IPS DF 4.7 (cell line): Measurements from ENCODE around the gene OGFOD1.
"Not testable (repeated sequence)": the region's sequence is repeated elsewhere in the genome, so short reads cannot be mapped to it uniquely, and the experiment has no call there.

Experiments used
- DNase-seq: peaks from one replicate; pipeline ENCODE4 v3.0.0-alpha.2; 2013; ENCODE audit warnings: low spot score; ENCODE audit errors: extremely low read depth

The OGFOD1 gene

GRCh38 chr16:56479469-56479868, 28.1 kb downstream of the OGFOD1 start:
- no peak for DNase-seq

DNA sequence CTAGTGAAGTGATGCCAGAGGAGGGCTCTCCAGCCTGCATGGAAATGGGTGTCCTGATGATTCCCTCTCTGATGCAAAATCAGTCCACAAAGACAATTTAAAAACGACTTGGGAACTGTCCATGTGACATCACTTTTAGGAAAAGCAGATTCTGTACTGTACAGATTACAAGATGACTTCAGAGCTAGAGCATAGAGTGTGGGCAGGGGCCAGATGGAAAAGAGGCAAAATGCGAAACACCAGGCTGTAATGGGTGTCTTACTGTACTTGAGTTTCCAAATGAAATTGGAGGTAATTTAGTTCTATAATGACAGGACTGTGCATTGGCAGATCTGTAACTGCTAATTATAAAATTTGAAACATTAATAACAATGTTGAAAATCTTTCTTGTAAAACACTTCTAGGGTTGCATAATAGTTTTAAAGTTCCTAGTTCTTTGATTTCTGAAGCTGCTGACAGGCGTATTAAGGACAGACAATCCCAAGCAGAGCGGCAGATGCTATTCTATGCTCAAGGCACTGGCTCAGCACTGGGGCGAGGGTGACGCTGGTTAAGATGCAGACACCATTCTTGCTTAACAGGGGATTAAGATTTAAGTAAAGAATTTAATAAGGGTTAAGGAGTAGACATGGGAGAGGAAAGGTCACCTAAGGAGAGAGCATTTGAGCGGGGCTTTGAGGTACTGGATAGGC, 29.6 kb downstream of the OGFOD1 start:
- DNase-seq, result no peak

- DNase-seq, result no peak
These were observed 30.2 kb downstream of the OGFOD1 start for GRCh38 chr16:56481468-56482122.

GRCh38 chr16:56482683-56483236, 31.4 kb downstream of the OGFOD1 start:
- no peak for DNase-seq

DNA sequence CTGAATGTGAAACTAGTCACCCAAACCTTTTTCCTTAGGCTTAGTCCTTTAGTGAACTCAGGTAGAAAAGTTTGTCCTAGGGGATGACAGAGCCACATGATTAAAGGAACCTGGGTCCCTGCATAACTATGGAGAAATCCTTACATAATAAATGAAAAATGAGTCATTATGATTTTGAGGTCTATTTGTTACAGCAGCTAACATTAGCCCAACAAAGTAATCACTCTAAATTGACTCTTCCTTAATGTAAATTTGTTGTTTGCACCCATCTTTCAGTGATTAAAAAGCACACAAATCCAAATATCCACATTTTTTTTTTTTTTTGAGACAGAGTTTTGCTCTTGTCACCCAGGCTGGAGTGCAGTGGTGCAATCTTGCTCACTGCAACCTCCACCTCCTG, 32.0 kb downstream of the OGFOD1 start:
- no peak for DNase-seq

GRCh38 chr16:56488035-56488434, 36.7 kb downstream of the OGFOD1 start:
- DNase-seq, result no peak

DNA sequence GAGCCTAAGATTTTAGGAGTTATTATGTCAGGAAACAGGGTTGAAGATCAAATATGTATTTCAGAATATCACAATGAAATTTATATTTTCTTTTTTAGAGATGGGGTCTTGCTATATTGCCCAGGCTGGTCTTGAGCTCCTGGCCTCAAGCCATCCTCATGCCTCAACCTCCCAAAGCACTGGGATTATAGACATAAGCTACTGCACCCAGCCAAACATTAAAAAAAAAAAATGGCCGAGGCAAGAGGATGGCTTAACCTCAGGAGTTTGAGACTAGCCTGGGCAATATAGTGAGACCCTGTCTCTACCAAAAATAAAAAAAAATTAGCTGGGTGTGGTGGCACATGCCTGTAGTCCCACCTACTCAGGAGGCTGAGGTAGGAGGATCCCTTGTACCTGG, 37.5 kb downstream of the OGFOD1 start:
- not testable (repeated sequence) for DNase-seq

GRCh38 chr16:56491657-56492261, 40.4 kb downstream of the OGFOD1 start:
- DNase-seq, result no peak

DNA sequence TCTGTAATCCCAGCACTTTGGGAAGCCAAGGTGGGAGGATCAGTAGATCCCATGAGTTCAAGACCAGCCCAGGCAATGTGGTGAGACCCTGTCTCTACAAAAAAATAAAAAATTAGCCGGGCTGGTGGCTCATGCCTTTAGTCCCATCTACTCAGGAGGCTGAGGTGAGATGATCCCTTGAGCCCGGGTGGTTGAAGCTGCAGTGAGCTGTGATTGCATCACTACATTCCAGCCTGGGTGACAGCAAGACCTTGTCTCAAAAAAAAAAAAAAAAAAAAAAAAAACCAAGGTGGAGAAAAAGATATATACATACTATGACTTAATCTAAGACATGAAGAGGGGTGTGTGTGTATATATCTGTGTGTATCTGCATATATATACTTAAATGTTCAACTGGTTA, 41.8 kb downstream of the OGFOD1 start:
- no peak for DNase-seq

DNA sequence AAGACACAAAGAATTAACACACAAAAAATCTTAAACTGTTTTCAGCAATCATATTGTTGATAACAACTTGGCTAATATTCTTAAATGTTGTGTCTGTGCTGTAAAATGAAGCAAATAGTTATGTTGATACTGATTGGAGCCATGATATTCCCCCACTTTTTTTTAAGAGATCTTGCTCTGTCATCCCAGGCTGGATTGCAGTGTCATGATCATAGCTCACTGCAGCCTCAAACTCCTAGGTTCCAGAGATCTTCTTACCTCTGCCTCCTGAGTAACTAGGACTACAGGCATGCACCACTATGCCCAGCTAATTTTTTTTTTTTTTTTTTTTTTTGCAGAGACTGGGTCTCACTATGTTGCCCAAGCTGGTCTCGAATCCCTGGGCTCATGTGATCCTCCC, 42.5 kb downstream of the OGFOD1 start:
- DNase-seq, result no peak

DNA sequence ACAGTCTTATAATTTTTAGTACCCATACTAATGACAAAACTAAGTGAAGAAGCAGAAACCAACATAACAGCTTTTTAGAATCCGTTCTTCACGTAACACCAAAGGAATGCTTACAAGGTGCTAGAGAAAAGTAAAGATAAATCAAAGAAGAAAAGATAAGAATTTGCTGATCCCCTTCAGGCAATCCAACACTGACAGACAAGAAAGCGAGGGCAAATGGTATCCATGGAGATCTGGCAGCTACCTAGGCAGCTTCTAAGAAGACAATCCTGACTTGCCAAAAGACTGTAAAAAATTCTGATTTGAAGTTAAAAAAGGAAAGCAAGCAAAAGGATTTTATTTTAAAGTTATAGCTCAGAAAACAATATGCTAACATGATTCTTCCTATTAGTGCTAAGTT, 53.8 kb downstream of the OGFOD1 start:
- DNase-seq, result no peak

DNA sequence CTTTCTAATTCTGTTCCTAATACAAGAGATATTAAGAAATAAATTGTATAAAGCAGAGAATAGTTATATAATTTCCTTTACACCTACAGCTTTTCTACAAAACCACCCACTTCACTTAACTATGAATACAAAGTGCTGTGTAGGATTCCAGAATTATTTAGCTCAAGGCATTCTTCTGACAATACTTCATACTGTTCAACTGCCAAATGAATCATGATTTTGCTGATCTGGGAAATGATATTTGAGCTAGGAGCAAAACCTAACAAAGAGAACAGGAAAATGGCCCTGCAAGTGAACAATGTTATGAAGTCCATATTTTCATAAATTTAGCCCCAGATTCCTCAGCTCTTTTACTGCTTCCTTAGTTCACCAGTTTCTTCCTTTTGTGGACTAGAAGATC, 55.6 kb downstream of the OGFOD1 start:
- DNase-seq, result no peak

GRCh38 chr16:56510544-56510943, 59.2 kb downstream of the OGFOD1 start:
- no peak for DNase-seq

GRCh38 chr16:56512025-56512424, 60.7 kb downstream of the OGFOD1 start:
- DNase-seq, result no peak

DNA sequence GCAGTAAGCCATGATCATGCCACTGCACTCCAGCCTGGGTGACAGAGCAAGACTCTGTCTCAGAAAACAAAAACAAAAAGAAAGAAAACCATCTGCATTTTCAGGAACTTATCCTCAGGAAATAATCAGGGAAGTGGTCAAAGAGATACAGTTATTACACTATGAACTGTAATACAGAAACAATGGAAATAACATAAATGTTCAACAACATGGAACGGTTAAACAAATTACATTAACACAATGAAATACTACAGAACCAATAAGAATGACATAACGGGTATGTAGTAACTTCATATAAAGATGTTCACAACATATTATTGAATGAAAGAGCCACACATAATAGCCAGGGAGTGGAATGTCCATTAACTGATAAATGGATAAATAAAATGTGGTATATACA, 61.7 kb downstream of the OGFOD1 start:
- no peak for DNase-seq

DNA sequence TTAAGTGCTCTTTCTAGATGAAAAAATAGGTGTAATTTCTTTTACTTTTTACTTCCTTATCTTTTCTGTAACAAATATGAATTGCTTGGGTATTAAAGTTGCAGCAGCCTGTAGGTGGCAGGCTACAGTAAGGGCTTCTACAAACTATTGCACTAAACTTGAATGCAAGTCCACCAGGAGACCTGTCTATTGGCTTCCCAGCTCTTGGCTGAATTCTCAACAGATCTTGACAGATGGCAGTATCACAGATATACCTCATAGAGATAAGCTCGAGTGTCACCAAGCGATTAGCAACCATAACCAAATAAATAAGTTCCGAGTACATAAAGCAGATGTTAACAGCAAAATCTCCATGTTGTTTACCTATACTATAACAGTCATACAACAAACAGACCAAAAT, 62.6 kb downstream of the OGFOD1 start:
- DNase-seq, result no peak

DNA sequence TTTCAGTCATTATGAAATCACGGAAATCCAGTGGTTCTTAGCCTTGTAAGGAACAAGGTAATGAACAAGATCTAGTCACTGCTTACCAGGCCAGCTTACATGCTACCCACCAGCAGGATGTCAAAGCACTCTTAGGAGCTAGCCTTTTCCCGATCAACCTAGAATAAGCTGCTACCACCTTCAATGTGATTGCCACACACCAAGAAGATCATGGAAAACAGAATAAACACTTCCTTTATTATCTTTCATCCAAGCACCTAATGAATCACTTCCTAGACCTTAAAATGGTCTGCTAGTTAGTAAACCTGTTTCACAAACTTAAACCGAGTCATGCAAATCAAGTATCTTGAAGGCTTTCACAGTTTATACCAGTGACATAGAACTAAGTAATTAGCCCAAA, 63.5 kb downstream of the OGFOD1 start:
- DNase-seq, result no peak

- no peak for DNase-seq
These were observed 64.3 kb downstream of the OGFOD1 start for GRCh38 chr16:56515665-56516064.

DNA sequence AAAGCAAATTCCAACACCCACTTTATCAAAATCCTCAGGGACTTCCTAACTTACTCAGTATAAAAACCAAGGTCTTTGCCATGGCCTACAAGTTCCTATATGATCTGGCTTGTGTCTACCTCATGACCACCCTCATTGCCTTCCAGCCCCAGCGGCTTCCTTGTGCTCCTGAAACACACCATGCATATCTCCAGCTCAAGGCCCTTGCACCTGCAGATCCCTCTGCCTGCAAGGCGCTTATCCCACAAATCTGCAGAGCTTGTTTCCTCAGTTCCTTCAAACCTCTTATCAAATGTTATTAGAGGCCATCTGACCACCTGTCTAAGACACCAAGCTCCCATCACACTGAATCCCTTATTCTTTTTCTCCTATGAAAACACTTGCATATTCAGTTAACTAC, 65.9 kb downstream of the OGFOD1 start:
- DNase-seq, result no peak

DNA sequence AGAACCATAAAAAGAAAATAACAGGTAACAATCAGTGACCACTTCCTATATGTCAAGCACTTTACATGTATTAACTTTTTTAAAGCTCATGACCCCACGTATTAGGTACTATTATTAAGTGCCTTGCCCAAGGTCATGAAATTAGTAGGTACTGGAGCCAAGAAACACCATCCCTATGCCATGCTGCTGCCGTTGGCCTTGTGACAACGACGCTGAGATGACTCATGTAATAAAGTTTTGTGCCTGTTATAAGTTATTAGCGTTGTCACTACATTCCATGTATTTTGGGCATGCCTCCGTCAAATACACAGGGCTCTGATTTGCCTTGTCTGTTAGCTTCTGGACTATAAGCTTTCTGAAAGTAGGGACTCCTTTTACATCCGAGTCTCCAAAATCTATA, 67.1 kb downstream of the OGFOD1 start:
- no peak for DNase-seq

DNA sequence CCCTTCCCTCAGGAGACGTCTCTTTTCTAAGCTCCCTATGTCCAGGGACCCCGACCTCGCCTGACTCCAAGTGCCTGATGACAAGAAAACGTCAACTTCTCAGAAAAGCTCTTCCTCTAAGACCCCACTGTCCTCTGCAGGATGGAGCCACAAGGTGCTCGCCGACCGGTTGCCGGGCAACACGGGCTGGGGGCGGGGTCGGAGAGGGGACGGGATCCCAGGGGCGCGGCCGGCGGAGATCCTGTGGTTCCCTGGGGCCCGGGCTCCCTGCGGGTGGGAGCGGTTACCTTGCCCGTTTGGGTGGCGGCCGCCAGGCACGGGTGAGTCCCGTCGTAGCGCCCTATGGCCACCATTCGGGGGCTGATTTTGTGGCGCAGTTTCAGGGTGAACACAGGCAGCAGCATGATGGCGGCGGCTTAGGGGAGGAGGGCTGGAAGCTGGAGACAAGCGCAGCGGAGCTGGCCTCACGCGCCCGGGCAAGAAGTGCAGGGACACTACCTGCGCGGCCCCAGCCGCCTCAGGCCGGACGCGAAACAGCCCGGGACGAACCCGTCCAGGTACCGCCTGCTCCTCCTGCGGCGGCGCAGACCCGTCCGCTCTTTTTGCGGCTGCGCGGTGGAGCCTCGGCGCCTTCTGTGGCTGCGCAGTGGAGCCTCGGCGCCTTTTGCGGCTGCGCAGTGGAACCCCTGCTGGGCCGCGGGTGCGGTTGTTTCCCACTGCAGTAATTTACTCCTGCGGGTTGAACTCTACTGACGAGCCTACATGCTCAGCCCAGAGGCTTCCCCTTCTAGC, 68.3 kb downstream of the OGFOD1 start, which contains the start of gene BBS2:
Gene BBS2, minus strand, starts transcription at position 566 of the 792 bp plus-strand sequence. Its CDS starts 162 bp downstream, at position 404.
- DNase-seq, result peak; percentile 36

DNA sequence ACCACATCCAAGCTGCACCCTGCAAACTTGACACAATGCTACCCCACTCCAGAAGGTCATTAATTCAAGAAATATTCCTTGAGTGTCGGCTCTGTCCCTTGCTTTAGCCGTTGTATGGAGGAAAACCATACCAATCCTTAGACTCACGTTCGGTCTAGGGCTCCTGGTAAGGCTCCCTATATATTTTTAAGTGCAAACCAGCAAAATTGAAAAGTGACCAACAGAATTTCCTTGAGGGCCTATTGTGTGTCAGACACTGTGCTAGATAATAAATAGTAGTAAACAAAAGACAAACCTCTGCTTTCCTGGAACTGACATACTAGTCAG, 68.9 kb downstream of the OGFOD1 start:
- DNase-seq, result no peak
